A673 (cell line): ENCODE results near the gene ERO1B.

Experiments
- CTCF ChIP-seq: fragments of 300-800, 200-600 bp; sonication (generic); conservative IDR thresholded peaks from 2 replicates; pipeline ENCODE4 v1.5.1; 2017; ENCODE audit warnings: low read depth, mild to moderate bottlenecking, antibody characterized with exemption, low read length, moderate library complexity, mixed read lengths
- EZH2 ChIP-seq: fragments of 200-600 bp; sonication (generic); IDR thresholded peaks from 2 replicates; pipeline ENCODE4 v1.6.1; 2017; ENCODE audit warnings: borderline replicate concordance, low read depth, mild to moderate bottlenecking, mixed read lengths, antibody characterized with exemption, low read length; ENCODE audit not compliant: poor library complexity, severe bottlenecking

- TF ChIP-seq EZH2: no peak
- TF ChIP-seq CTCF: no peak
Measured at GRCh38 chr1:236200925-236201324, 80.8 kb downstream of the ERO1B start.
